ENCODE measurements around the gene SLC35A3. TPM values are rescaled to one million over a fixed set of nuclear protein-coding genes. Genes with fewer than 3 reads are reported as not detected.

Gene SLC35A3
- total RNA-seq, 1 experiment from 2014 or later, result 66.2 TPM

- no peak overlapping the region for H3K27ac ChIP-seq (ENCODE audit: low read length)
- H3K36me3 ChIP-seq (ENCODE audit: insufficient read depth, low read length), result no peaks in the 10 kb centered on the region
- no peak overlapping the region for H3K4me2 ChIP-seq (ENCODE audit: low read depth, low read length, poor library complexity, severe bottlenecking)
- H3K9me3 ChIP-seq (ENCODE audit: low read length), result no peaks in the 10 kb centered on the region
- H3K4me1 ChIP-seq (ENCODE audit: low read length), result no peaks in the 10 kb centered on the region
- H3K79me2 ChIP-seq (ENCODE audit: low read length), result 0 out of 2 replicates have a peak, but pooled peaks cover 4% of the 10 kb centered on the region
- H3K4me3 ChIP-seq (ENCODE audit: low read length), result no peak overlapping the region
- no peaks in the 10 kb centered on the region for H3K27me3 ChIP-seq (ENCODE audit: low read length)
- H4K20me1 ChIP-seq (ENCODE audit: insufficient read depth, low read depth, low read length), result no peaks in the 10 kb centered on the region
- no peak for DNase-seq
- no peak overlapping the region for H2AFZ ChIP-seq (ENCODE audit: low read length)
- no peaks in the 10 kb centered on the region for H3K9me2 ChIP-seq (replicated peaks; ENCODE audit: insufficient read depth, low read length)
- H3K9ac ChIP-seq (ENCODE audit: low read length), result no peak overlapping the region
Observed at GRCh38 chr1:100027212-100027611, 57.4 kb downstream of the SLC35A3 start.

- DNase-seq, result no peak
- Histone ChIP-seq H3K4me2 (ENCODE audit: low read depth, low read length, poor library complexity, severe bottlenecking) (no peak overlapping the region), H3K4me3 (ENCODE audit: low read length) (no peak overlapping the region), H3K79me2 (ENCODE audit: low read length) (0 out of 2 replicates have a peak, but pooled peaks cover 4% of the 10 kb centered on the region), H3K9me2 (replicated peaks; ENCODE audit: insufficient read depth, low read length) (no peaks in the 10 kb centered on the region), H4K20me1 (ENCODE audit: insufficient read depth, low read depth, low read length) (no peaks in the 10 kb centered on the region), H3K27ac (ENCODE audit: low read length) (no peak overlapping the region), H3K27me3 (ENCODE audit: low read length) (no peaks in the 10 kb centered on the region), H3K9ac (ENCODE audit: low read length) (no peak overlapping the region), H3K4me1 (ENCODE audit: low read length) (no peaks in the 10 kb centered on the region), H3K36me3 (ENCODE audit: insufficient read depth, low read length) (no peaks in the 10 kb centered on the region), H2AFZ (ENCODE audit: low read length) (no peak overlapping the region), H3K9me3 (ENCODE audit: low read length) (no peaks in the 10 kb centered on the region)
Observed at GRCh38 chr1:100028765-100029164, 59.0 kb downstream of the SLC35A3 start.

GRCh38 chr1:100034470-100034869 lies 64.7 kb downstream of the SLC35A3 start:
- peak; percentile 80 for DNase-seq
- H3K79me2 ChIP-seq (ENCODE audit: low read length), result peaks cover 40% of the 10 kb centered on the region

DNA sequence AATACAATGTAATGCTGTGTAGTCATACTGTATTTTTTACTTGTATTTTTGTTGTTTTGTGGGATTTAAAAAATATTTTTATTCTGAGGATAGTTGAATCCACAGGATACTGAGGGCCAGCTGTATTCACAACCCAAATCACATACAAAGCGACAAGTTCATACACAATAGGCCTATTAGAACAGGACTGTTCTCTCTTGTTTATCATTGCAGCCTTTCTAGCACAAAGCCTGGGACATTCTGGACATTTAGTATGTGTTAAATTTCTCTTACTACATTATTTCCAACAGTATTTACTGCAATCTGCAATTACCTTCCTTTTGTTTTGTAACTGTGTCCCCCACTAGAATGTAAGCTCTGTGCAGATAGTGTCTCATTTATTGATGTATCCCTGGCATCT lies 65.4 kb downstream of the SLC35A3 start:
- Histone ChIP-seq H3K4me2 (ENCODE audit: low read depth, low read length, poor library complexity, severe bottlenecking) (peak overlapping the region; percentile 86), H2AFZ (ENCODE audit: low read length) (no peak overlapping the region)

More at GRCh38 chr1:100034470-100034869, 64.7 kb downstream of the SLC35A3 start:
- Histone ChIP-seq H3K9me2 (replicated peaks; ENCODE audit: insufficient read depth, low read length) (no peaks in the 10 kb centered on the region), H3K27ac (ENCODE audit: low read length) (no peak overlapping the region), H3K9me3 (ENCODE audit: low read length) (no peaks in the 10 kb centered on the region), H4K20me1 (ENCODE audit: insufficient read depth, low read depth, low read length) (no peaks in the 10 kb centered on the region), H3K4me3 (ENCODE audit: low read length) (no peak overlapping the region), H3K9ac (ENCODE audit: low read length) (no peak overlapping the region), H3K4me2 (ENCODE audit: low read depth, low read length, poor library complexity, severe bottlenecking) (peak overlapping the region; percentile 86), H3K27me3 (ENCODE audit: low read length) (no peaks in the 10 kb centered on the region), H3K4me1 (ENCODE audit: low read length) (peaks cover 25% of the 10 kb centered on the region), H2AFZ (ENCODE audit: low read length) (no peak overlapping the region), H3K36me3 (ENCODE audit: insufficient read depth, low read length) (0 out of 2 replicates have a peak, but pooled peaks cover 3% of the 10 kb centered on the region)

GRCh38 chr1:100036718-100037655 lies 67.2 kb downstream of the SLC35A3 start:
- peak; percentile 64 for DNase-seq
- H3K9me2 ChIP-seq (replicated peaks; ENCODE audit: insufficient read depth, low read length), result no peaks in the 10 kb centered on the region
- H3K4me3 ChIP-seq (ENCODE audit: low read length), result peak overlapping the region; percentile 94
- H2AFZ ChIP-seq (ENCODE audit: low read length), result no peak overlapping the region
- H3K79me2 ChIP-seq (ENCODE audit: low read length), result peaks cover 65% of the 10 kb centered on the region
- H3K27me3 ChIP-seq (ENCODE audit: low read length), result no peaks in the 10 kb centered on the region
- H3K9ac ChIP-seq (ENCODE audit: low read length), result peak overlapping the region; percentile 90
- H3K27ac ChIP-seq (ENCODE audit: low read length), result peak overlapping the region; percentile 80
- peaks cover 47% of the 10 kb centered on the region for H3K4me1 ChIP-seq (ENCODE audit: low read length)
- H3K4me2 ChIP-seq (ENCODE audit: low read depth, low read length, poor library complexity, severe bottlenecking), result peak overlapping the region; percentile 86
- no peaks in the 10 kb centered on the region for H4K20me1 ChIP-seq (ENCODE audit: insufficient read depth, low read depth, low read length)
- H3K36me3 ChIP-seq (ENCODE audit: insufficient read depth, low read length), result peaks cover 6% of the 10 kb centered on the region; the same call in 1 of the 2 replicates
- no peaks in the 10 kb centered on the region for H3K9me3 ChIP-seq (ENCODE audit: low read length)

More for the DNA sequence above, 65.4 kb downstream of the SLC35A3 start:
- no peaks in the 10 kb centered on the region for H3K9me3 ChIP-seq (ENCODE audit: low read length)
- H3K4me1 ChIP-seq (ENCODE audit: low read length), result peaks cover 33% of the 10 kb centered on the region
- no peaks in the 10 kb centered on the region for H4K20me1 ChIP-seq (ENCODE audit: insufficient read depth, low read depth, low read length)
- 0 out of 2 replicates have a peak overlapping the region, but pooled peaks have one; percentile 10 for H3K9ac ChIP-seq (ENCODE audit: low read length)
- H3K79me2 ChIP-seq (ENCODE audit: low read length), result peaks cover 47% of the 10 kb centered on the region
- no peaks in the 10 kb centered on the region for H3K9me2 ChIP-seq (replicated peaks; ENCODE audit: insufficient read depth, low read length)
- H3K27ac ChIP-seq (ENCODE audit: low read length), result peak overlapping the region; percentile 4; the same call in 1 of the 2 replicates
- 0 out of 2 replicates have a peak, but pooled peaks cover 3% of the 10 kb centered on the region for H3K36me3 ChIP-seq (ENCODE audit: insufficient read depth, low read length)
- H3K27me3 ChIP-seq (ENCODE audit: low read length), result no peaks in the 10 kb centered on the region
- no peak overlapping the region for H3K4me3 ChIP-seq (ENCODE audit: low read length)
- DNase-seq, result no peak

GRCh38 chr1:100037656-100037926 lies 67.8 kb downstream of the SLC35A3 start:
- H3K36me3 ChIP-seq (ENCODE audit: insufficient read depth, low read length), result peaks cover 6% of the 10 kb centered on the region; the same call in 1 of the 2 replicates
- peaks cover 71% of the 10 kb centered on the region for H3K79me2 ChIP-seq (ENCODE audit: low read length)
- no peaks in the 10 kb centered on the region for H3K9me2 ChIP-seq (replicated peaks; ENCODE audit: insufficient read depth, low read length)
- no peaks in the 10 kb centered on the region for H3K27me3 ChIP-seq (ENCODE audit: low read length)
- no peak for DNase-seq
- no peak overlapping the region for H2AFZ ChIP-seq (ENCODE audit: low read length)
- H4K20me1 ChIP-seq (ENCODE audit: insufficient read depth, low read depth, low read length), result no peaks in the 10 kb centered on the region
- H3K9me3 ChIP-seq (ENCODE audit: low read length), result no peaks in the 10 kb centered on the region
- H3K27ac ChIP-seq (ENCODE audit: low read length), result peak overlapping the region; percentile 80
- peak overlapping the region; percentile 90 for H3K9ac ChIP-seq (ENCODE audit: low read length)
- peak overlapping the region; percentile 94 for H3K4me3 ChIP-seq (ENCODE audit: low read length)
- H3K4me1 ChIP-seq (ENCODE audit: low read length), result peaks cover 50% of the 10 kb centered on the region
- peak overlapping the region; percentile 86 for H3K4me2 ChIP-seq (ENCODE audit: low read depth, low read length, poor library complexity, severe bottlenecking)

- DNase-seq, result peak; percentile 96
- Histone ChIP-seq H3K4me1 (ENCODE audit: low read length) (peaks cover 50% of the 10 kb centered on the region), H2AFZ (ENCODE audit: low read length) (no peak overlapping the region), H3K79me2 (ENCODE audit: low read length) (peaks cover 76% of the 10 kb centered on the region), H3K36me3 (ENCODE audit: insufficient read depth, low read length) (peaks cover 10% of the 10 kb centered on the region; the same call in 1 of the 2 replicates), H4K20me1 (ENCODE audit: insufficient read depth, low read depth, low read length) (no peaks in the 10 kb centered on the region), H3K27me3 (ENCODE audit: low read length) (no peaks in the 10 kb centered on the region), H3K9me2 (replicated peaks; ENCODE audit: insufficient read depth, low read length) (no peaks in the 10 kb centered on the region), H3K27ac (ENCODE audit: low read length) (peak overlapping the region; percentile 80), H3K9me3 (ENCODE audit: low read length) (no peaks in the 10 kb centered on the region), H3K4me3 (ENCODE audit: low read length) (peak overlapping the region; percentile 94), H3K9ac (ENCODE audit: low read length) (peak overlapping the region; percentile 90), H3K4me2 (ENCODE audit: low read depth, low read length, poor library complexity, severe bottlenecking) (peak overlapping the region; percentile 86)
Observed at GRCh38 chr1:100037927-100038659, 68.3 kb downstream of the SLC35A3 start.
